Activated T-helper 17 cell treated with anti-CD3 and anti-CD28 coated beads, Interleukin-2, amount 50 U/mL, for 72 hours (primary cell): ENCODE measurements around the gene FIGNL2. TPM values are rescaled to one million over a fixed set of nuclear protein-coding genes. Genes with fewer than 3 reads are reported as not detected.
A peak's percentile ranks its signal among the peaks of the same experiment; 100 is the strongest.

ENCODE experiments used
- ATAC-seq: fragments of 150-1000 bp; cut with Tn5 transposase; replicated peaks from 2 replicates; pipeline ENCODE4 v1.10.0; 2021; ENCODE audit warnings: mild to moderate bottlenecking, moderate library complexity
- H3K27ac Mint-ChIP-seq: one replicate; pipeline ENCODE4 v1.8.0; 2022; ENCODE audit warnings: mixed read lengths
- H3K27me3 Mint-ChIP-seq: one replicate; pipeline ENCODE4 v1.8.0; 2022; ENCODE audit warnings: mixed read lengths
- H3K36me3 Mint-ChIP-seq: one replicate; pipeline ENCODE4 v1.8.0; 2022; ENCODE audit warnings: low read depth, mild to moderate bottlenecking, mixed read lengths
- H3K4me1 Mint-ChIP-seq: one replicate; pipeline ENCODE4 v1.8.0; 2022; ENCODE audit warnings: mixed read lengths
- H3K4me3 Mint-ChIP-seq: one replicate; pipeline ENCODE4 v1.8.0; 2022; ENCODE audit warnings: mild to moderate bottlenecking, mixed read lengths
- H3K9me3 Mint-ChIP-seq: one replicate; pipeline ENCODE4 v1.8.0; 2022; ENCODE audit warnings: mixed read lengths
- total RNA-seq, 2 donors: library from RNA; stranded (reverse); gene quantifications; one replicate each; pipeline ENCODE4 v1.2.3, GENCODE V29; 2022

FIGNL2 gene
- total RNA-seq, 2 donors from 2014 or later: 0.50 to 0.53 TPM

DNA sequence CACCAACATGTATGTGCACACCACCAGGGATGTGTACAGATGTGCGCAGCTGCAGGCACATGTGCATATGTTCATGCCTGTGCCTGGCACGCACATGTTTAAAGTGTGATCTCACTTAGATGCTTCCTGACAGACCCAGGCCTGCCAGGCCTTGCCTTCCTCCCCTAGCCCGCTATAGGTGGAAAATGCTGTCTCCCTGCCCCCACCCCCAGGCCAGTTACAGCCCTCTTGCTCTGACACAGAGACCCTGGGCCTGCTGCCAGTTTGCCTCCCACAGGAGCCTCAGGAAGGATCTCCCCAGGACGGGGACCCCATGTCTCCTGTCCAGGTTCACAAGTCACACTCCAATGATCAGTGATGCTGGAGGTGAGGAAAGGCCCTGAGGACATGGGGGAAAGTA is 21.6 kb downstream of the FIGNL2 start:
- Mint-ChIP-seq H3K4me3 (peak overlapping the region; percentile 67), H3K27me3 (peaks cover 4% of the 10 kb centered on the region), H3K27ac (peak overlapping the region; percentile 89)

DNA sequence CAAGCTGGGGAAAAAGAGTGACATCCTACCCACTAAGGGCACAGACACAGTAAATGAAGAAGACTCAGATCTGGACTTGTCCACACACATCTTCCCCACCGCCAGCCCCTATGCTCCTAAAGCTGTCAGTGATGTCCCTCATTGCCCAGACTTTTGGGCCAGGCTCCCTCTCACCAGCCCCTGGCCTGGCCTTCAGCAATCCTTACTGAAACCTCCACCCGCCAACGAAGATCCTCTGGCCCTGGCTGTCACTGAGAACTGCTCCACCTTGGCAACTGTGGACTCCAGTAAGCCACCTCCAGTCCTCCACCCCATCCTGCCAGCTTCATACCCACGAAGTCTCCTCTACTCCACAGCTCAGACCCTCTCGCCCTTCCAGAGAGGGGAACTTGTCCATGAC is 23.3 kb downstream of the FIGNL2 start:
- no peak for ATAC-seq
- no peaks in the 10 kb centered on the region for H3K9me3 Mint-ChIP-seq
- no peaks in the 10 kb centered on the region for H3K27me3 Mint-ChIP-seq
- no peak overlapping the region for H3K4me3 Mint-ChIP-seq
- H3K4me1 Mint-ChIP-seq: peaks cover 23% of the 10 kb centered on the region
- H3K36me3 Mint-ChIP-seq: no peaks in the 10 kb centered on the region
- H3K27ac Mint-ChIP-seq: peak overlapping the region; percentile 0

More for the DNA sequence above, 21.6 kb downstream of the FIGNL2 start:
- Mint-ChIP-seq H3K4me1 (peaks cover 23% of the 10 kb centered on the region), H3K36me3 (no peaks in the 10 kb centered on the region), H3K9me3 (no peaks in the 10 kb centered on the region)
- no peak for ATAC-seq

DNA sequence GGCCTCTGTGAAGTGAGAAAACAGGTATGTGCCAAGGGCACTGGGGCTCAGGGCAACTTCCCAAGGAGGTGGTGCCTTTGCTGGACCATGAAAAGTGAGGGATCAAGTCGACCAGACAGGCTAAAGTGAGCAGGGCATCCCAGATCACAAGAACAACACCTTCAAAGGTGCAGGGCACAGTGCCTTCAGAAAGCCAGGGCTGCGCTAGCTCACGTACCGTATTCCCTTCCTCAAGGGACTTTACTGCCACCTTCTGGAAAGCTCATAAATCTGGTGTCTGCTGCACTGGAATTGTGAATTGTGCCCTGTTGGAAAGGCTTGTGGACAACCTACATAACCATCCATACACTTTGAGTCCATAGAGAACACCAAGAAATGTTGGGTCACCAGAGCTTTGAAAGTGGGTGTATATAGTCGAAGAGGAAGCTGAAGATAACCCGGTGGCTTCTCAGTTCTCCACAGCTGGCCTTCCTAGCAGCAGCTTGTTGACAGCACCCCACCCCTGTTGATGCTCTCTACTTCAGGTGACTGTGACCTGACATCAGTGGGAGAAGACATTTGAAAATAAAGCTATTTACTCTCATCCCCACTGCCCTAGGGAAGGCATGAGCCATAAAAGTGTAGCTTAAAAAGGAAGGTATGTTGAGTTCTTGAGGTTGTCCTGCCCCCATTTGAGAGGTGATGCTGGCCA is 24.5 kb downstream of the FIGNL2 start:
- Mint-ChIP-seq H3K36me3 (no peaks in the 10 kb centered on the region), H3K9me3 (no peaks in the 10 kb centered on the region), H3K27me3 (no peaks in the 10 kb centered on the region), H3K4me1 (peaks cover 23% of the 10 kb centered on the region), H3K27ac (peak overlapping the region; percentile 26), H3K4me3 (peak overlapping the region; percentile 34)
- ATAC-seq: no peak

- H3K4me1 Mint-ChIP-seq: peaks cover 17% of the 10 kb centered on the region
- no peaks in the 10 kb centered on the region for H3K9me3 Mint-ChIP-seq
- H3K4me3 Mint-ChIP-seq: peak overlapping the region; percentile 34
- H3K27me3 Mint-ChIP-seq: no peaks in the 10 kb centered on the region
- H3K27ac Mint-ChIP-seq: peak overlapping the region; percentile 26
- ATAC-seq: no peak
- no peaks in the 10 kb centered on the region for H3K36me3 Mint-ChIP-seq
These were observed 25.6 kb downstream of the FIGNL2 start for GRCh38 chr12:51822956-51823355.

GRCh38 chr12:51822261-51822616 is 26.3 kb downstream of the FIGNL2 start:
- Mint-ChIP-seq H3K27ac (no peak overlapping the region), H3K4me3 (peak overlapping the region; percentile 34), H3K36me3 (no peaks in the 10 kb centered on the region), H3K9me3 (no peaks in the 10 kb centered on the region), H3K4me1 (peaks cover 10% of the 10 kb centered on the region), H3K27me3 (no peaks in the 10 kb centered on the region)
- no peak for ATAC-seq

DNA sequence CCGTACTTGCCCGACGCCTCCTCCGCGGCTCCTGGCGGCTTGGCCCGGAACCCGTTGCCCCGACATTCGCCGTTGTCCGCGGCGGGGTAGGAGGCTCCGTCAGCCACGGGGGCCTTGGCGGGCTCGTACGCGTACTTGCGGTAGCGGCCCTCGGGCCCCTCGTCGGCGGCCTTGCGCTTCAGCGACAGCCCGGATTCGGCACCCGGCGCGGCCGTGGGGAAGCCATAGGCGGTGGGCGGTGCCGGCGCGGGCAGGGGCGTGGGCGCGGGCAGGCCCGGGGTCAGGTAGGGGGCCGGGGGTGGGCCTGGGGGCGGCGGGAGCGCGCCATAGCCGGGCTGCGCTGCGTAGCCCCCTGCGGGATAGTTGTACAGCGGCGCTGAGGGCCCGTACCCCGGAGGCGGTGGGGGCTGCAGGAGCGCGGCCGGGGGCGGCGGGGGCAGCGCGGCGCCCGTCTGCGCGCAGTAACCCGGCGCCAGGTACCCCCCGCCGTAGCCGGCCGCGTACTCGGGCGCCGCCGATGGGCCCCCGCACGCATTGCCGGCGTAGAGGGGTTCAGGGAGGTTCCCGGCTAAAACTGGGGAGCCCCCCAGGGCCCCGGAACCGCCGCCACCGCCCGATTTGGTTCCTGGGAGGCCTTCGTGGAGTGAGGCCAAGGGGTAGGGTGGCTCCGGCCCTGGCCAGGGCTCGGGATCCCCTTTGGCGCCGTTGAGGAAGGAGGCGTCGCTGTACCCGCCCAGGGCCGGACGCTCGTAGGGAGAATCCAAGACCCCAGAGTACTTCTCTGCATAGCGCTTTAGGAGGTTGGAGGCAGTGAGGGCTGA is 26.9 kb downstream of the FIGNL2 start:
- Mint-ChIP-seq H3K4me1 (peaks cover 10% of the 10 kb centered on the region), H3K9me3 (no peaks in the 10 kb centered on the region), H3K36me3 (no peaks in the 10 kb centered on the region), H3K4me3 (peak overlapping the region; percentile 34), H3K27ac (no peak overlapping the region), H3K27me3 (no peaks in the 10 kb centered on the region)
- ATAC-seq: peak; percentile 17

DNA sequence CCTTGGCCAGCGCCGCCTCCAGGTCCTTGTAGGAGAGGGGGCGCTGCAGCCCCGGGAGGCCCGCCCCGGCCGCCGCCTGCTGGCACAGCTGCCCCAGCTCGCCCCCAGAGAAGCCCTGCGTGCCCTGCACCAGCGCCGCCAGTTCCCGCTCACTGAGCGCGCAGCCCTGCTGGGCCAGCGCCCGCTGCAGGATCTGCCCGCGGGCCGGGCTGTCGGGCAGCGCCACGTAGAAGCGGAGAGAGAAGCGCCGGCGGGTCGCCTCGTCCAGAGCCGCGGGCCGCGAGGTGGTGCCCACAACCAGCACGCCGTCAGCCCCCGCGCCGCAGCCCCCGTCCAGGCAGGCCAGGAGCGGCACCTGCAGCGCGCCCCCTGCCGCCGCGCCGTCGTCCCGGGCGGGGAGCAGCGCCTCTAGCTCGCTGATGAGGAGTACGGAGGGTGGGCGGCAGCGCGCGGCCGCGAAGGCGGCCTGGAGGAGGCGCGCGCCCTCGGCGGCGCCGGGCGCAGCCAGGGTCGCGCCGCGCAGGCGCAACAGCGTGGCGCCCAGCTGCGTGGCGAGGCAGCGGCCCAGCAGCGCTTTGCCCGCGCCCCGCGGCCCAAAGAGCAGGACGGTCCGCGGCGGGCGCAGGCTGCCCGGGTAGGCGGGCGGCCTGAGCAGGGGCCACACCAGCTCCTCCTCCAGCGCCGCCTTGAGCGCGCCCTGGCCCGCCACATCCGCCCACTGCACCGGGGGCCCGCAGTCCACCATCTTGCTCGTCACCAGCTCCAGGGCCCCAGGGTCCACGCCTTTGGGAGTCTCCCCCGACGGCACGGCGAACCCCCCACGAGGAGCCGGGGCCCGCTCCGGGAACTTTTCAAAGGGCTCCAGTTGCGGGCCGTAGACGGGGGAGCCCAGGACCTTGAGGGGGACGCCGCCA is 27.7 kb downstream of the FIGNL2 start:
- Mint-ChIP-seq H3K27me3 (no peaks in the 10 kb centered on the region), H3K4me3 (peak overlapping the region; percentile 66), H3K4me1 (peaks cover 6% of the 10 kb centered on the region), H3K27ac (no peak overlapping the region), H3K36me3 (no peaks in the 10 kb centered on the region), H3K9me3 (no peaks in the 10 kb centered on the region)
- ATAC-seq: peak; percentile 82

- Mint-ChIP-seq H3K27me3 (peaks cover 6% of the 10 kb centered on the region), H3K9me3 (no peaks in the 10 kb centered on the region), H3K27ac (no peak overlapping the region), H3K4me1 (peaks cover 11% of the 10 kb centered on the region), H3K4me3 (peak overlapping the region; percentile 66), H3K36me3 (no peaks in the 10 kb centered on the region)
- peak; percentile 7 for ATAC-seq
These were observed 28.6 kb downstream of the FIGNL2 start for GRCh38 chr12:51819736-51820525.

GRCh38 chr12:51818566-51819300 is 29.8 kb downstream of the FIGNL2 start:
- Mint-ChIP-seq H3K4me3 (no peak overlapping the region), H3K36me3 (no peaks in the 10 kb centered on the region), H3K4me1 (peaks cover 9% of the 10 kb centered on the region), H3K27ac (no peak overlapping the region), H3K27me3 (peaks cover 6% of the 10 kb centered on the region), H3K9me3 (no peaks in the 10 kb centered on the region)
- no peak for ATAC-seq

DNA sequence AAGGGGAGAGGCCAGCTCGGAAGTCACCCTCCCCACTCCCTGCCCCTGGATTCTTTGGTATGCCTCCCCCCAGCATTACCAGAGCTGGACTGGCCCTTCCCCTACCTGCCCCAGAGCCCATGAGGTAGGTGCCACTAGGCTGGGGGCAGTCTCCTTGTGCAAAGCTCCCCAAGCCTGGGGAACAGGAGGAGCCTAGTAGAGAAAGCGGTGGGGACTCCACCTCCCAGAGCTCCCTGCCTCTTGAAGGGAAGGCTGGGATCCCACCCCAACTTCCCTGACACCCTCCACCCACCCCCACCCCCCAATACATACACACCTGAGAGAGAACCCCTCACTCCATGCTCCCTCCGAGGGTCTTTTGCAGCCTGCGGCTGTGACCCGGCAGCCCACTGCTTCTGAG is 30.4 kb downstream of the FIGNL2 start:
- Mint-ChIP-seq H3K9me3 (no peaks in the 10 kb centered on the region), H3K27me3 (peaks cover 6% of the 10 kb centered on the region), H3K27ac (no peak overlapping the region), H3K4me3 (no peak overlapping the region), H3K36me3 (no peaks in the 10 kb centered on the region), H3K4me1 (peaks cover 5% of the 10 kb centered on the region)
- no peak for ATAC-seq

DNA sequence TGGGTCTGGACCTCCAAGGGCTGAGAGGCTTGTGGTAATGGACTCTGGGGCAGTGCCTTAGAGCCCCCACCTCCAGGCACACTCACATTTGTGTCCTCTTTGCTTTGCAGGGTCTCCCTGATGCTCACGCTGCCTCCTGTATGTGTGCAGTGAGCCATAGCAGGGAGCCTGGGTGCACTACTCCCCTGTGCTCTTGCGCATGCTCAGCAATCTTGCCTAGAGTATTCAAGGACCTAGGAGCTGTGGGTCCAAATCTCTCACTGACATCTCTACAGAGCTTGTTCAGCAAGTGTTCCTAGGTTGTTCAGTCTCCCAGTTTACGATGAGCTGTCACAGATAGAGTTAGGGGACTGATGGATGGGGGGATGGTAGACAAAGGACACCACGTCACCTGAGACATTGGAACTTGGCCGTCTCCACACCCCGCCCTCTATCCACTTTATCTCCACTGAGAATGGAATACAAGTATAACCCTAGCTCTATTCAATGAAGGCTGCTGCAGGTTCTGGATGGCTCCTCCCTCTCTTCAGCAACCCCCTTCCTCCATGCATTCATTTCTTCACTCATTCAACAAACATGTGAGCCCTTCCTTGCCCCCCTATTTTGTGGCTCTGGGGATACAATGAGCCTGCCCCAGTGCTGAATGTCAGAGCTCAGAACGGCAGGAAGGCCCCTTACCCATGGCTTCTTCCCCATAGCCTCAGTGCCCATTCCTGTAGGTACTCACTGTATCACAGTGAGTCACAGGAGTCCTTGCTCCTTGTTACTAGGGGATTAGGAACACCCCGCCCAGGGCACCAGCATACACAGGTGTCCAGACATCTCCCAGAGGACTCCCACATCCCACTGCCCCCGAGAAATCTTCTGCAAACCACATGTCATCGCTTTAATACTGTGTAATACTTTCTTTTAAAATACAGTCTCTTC is 31.2 kb downstream of the FIGNL2 start:
- H3K9me3 Mint-ChIP-seq: no peaks in the 10 kb centered on the region
- H3K27me3 Mint-ChIP-seq: peaks cover 6% of the 10 kb centered on the region
- H3K4me1 Mint-ChIP-seq: peaks cover 5% of the 10 kb centered on the region
- H3K36me3 Mint-ChIP-seq: no peaks in the 10 kb centered on the region
- H3K27ac Mint-ChIP-seq: no peak overlapping the region
- no peak overlapping the region for H3K4me3 Mint-ChIP-seq
- no peak for ATAC-seq

GRCh38 chr12:51815571-51815970 is 32.9 kb downstream of the FIGNL2 start:
- peak overlapping the region; percentile 67 for H3K4me3 Mint-ChIP-seq
- peaks cover 6% of the 10 kb centered on the region for H3K27me3 Mint-ChIP-seq
- no peak overlapping the region for H3K27ac Mint-ChIP-seq
- H3K36me3 Mint-ChIP-seq: no peaks in the 10 kb centered on the region
- H3K4me1 Mint-ChIP-seq: peaks cover 5% of the 10 kb centered on the region
- no peak for ATAC-seq
- no peaks in the 10 kb centered on the region for H3K9me3 Mint-ChIP-seq
